Measurements from ENCODE around the gene EXOSC2. TPM values are rescaled to one million over a fixed set of nuclear protein-coding genes. Genes with fewer than 3 reads are reported as not detected.

Gene EXOSC2
- total RNA-seq (10 to 100 TPM; 14.7 to 40.1 (median 33.8) TPM), polyA plus RNA-seq (10 to 100 TPM; 21.5 to 32.7 TPM)
- long read RNA-seq, donor 1, transcript EXOSC2-204 (9 exons, 2,040 nt), result major isoform, 86 of 116 reads
- long read RNA-seq, donor 1, transcript EXOSC2-202 (8 exons, 1,885 nt), result minor isoform, 6 of 116 reads
- long read RNA-seq, donor 1, partial matches to known transcripts, result 1 of 116 reads
- long read RNA-seq, donor 1, other reads (novel, unspliced or antisense), result 18 of 116 reads
- long read RNA-seq, donor 2, partial matches to known transcripts, result 0 of 7 reads
- long read RNA-seq, donor 2, other reads (novel, unspliced or antisense), result 0 of 7 reads
- long read RNA-seq, donor 3, transcript EXOSC2-204 (9 exons, 2,040 nt), result major isoform, 16 of 21 reads
- long read RNA-seq, donor 3, partial matches to known transcripts, result 2 of 21 reads
- long read RNA-seq, donor 3, other reads (novel, unspliced or antisense), result 2 of 21 reads

GRCh38 chr9:130693426-130694191 lies at the start of gene EXOSC2:
Gene EXOSC2 (plus strand): TSS chr9:130693780. CDS start chr9:130693792, 12 bp downstream.
- TF ChIP-seq, protein P1, sequence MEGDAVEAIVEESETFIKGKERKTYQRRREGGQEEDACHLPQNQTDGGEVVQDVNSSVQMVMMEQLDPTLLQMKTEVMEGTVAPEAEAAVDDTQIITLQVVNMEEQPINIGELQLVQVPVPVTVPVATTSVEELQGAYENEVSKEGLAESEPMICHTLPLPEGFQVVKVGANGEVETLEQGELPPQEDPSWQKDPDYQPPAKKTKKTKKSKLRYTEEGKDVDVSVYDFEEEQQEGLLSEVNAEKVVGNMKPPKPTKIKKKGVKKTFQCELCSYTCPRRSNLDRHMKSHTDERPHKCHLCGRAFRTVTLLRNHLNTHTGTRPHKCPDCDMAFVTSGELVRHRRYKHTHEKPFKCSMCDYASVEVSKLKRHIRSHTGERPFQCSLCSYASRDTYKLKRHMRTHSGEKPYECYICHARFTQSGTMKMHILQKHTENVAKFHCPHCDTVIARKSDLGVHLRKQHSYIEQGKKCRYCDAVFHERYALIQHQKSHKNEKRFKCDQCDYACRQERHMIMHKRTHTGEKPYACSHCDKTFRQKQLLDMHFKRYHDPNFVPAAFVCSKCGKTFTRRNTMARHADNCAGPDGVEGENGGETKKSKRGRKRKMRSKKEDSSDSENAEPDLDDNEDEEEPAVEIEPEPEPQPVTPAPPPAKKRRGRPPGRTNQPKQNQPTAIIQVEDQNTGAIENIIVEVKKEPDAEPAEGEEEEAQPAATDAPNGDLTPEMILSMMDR (IDR thresholded peaks at IDR 0.05), result no peak
- TF ChIP-seq EP300 (IDR thresholded peaks at IDR 0.05), result no peak
- peak; percentile 79 for TF ChIP-seq POLR2A (IDR thresholded peaks at IDR 0.05)
- intact Hi-C loops (cut with DNase I), result no loop called here
- DNase-seq, result peak; percentile 97 to 98 (median 97)
- no peaks in the 10 kb centered on the region for H3K27me3 ChIP-seq
- no peaks in the 10 kb centered on the region for H3K36me3 ChIP-seq
- H3K4me3 ChIP-seq, result peak within 1 kb of the TSS; percentile 87
- 0 to 1% (median 0%) methylated on average over 40 of the region's 40 CpGs for WGBS, 3 donors
- peaks cover 8% of the 10 kb centered on the region for H3K4me1 ChIP-seq (ENCODE audit: insufficient read depth)
- peak within 1 kb of the TSS in 1 of 2 donors; percentile 54 for H3K27ac ChIP-seq
- H3K9me3 ChIP-seq, result no peaks in the 10 kb centered on the region

DNA sequence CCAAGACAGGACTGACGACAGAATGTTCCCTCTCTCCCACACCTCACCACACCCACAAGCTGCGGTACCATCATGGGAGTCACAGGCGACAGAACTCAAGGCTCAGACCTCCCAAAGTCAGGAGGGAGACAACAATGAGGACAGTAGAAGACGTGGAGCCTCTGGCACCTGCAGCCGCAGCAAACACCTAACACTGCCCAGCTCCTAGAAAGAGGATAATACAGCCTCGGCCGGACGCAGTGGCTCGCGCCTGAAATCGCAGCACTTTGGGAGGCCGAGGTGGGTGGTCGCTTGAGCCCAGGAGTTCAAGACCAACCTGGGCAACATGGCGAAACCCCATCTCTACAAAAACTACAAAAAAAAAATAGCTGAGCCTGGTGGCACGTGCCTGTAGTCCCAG lies 42.4 kb upstream of the EXOSC2 start:
- Histone ChIP-seq H3K27me3 (no peaks in the 10 kb centered on the region), H3K4me3 (no peak overlapping the region), H3K9me3 (no peaks in the 10 kb centered on the region), H3K4me1 (ENCODE audit: insufficient read depth) (no peaks in the 10 kb centered on the region), H3K27ac (no peak overlapping the region), H3K36me3 (no peaks in the 10 kb centered on the region)
- TF ChIP-seq, protein P1 (IDR thresholded peaks at IDR 0.05), result no peak
- no peak for TF ChIP-seq EP300 (IDR thresholded peaks at IDR 0.05)
- no peak for TF ChIP-seq POLR2A (IDR thresholded peaks at IDR 0.05)
- intact Hi-C loops (cut with DNase I), result no loop called here
- 73 to 79% (median 76%) methylated on average over 15 of the region's 15 CpGs for WGBS, 3 donors
- no peak for DNase-seq

DNA sequence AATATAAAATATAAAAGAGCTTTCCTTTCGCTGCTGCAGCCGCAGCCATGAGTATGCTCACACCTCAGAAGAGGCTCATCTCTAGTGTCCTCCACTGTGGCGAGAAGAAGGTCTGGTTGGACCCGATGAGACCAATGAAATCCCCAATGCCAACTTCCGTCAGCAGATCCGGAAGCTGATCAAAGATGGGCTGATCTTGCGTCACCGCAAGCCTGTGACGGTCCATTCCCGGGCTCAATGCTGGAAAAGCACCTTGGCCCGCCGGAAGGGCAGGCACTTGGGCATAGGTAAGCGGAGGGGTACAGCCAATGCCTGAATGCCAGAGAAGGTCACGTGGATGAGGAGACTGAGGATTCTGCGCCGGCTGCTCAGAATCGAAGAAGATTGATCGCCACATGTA lies 41.8 kb upstream of the EXOSC2 start:
- no peak overlapping the region for H3K27ac ChIP-seq
- no peak overlapping the region for H3K4me3 ChIP-seq
- H3K9me3 ChIP-seq, result no peaks in the 10 kb centered on the region
- DNase-seq, result no peak
- H3K4me1 ChIP-seq (ENCODE audit: insufficient read depth), result no peaks in the 10 kb centered on the region
- no peaks in the 10 kb centered on the region for H3K36me3 ChIP-seq
- TF ChIP-seq POLR2A (IDR thresholded peaks at IDR 0.05) (no peak), EP300 (IDR thresholded peaks at IDR 0.05) (no peak)
- TF ChIP-seq, protein P1 (IDR thresholded peaks at IDR 0.05), result no peak
- 91 to 94% (median 93%) methylated on average over 18 of the region's 18 CpGs for WGBS, 3 donors
- intact Hi-C loops (cut with DNase I), result no loop called here
- no peaks in the 10 kb centered on the region for H3K27me3 ChIP-seq

GRCh38 chr9:130654879-130655278 lies 38.7 kb upstream of the EXOSC2 start:
- 66 to 77% (median 77%) methylated on average over 6 of the region's 6 CpGs for WGBS, 3 donors
- no peaks in the 10 kb centered on the region for H3K27me3 ChIP-seq
- no peaks in the 10 kb centered on the region for H3K9me3 ChIP-seq

More at GRCh38 chr9:130654879-130655278, 38.7 kb upstream of the EXOSC2 start:
- no peaks in the 10 kb centered on the region for H3K36me3 ChIP-seq
- TF ChIP-seq, protein P1 (IDR thresholded peaks at IDR 0.05), result no peak
- TF ChIP-seq POLR2A (IDR thresholded peaks at IDR 0.05), result no peak
- TF ChIP-seq EP300 (IDR thresholded peaks at IDR 0.05), result no peak
- H3K27ac ChIP-seq, result no peak overlapping the region
- H3K4me1 ChIP-seq (ENCODE audit: insufficient read depth), result no peaks in the 10 kb centered on the region
- H3K4me3 ChIP-seq, result no peak overlapping the region
- DNase-seq, result no peak
- intact Hi-C loops (cut with DNase I), result no loop called here
